C4-2B (cell line): ENCODE data around the gene MAPK8IP3.

Experiments
- H3K27ac ChIP-seq: fragments of 450-650 bp; 2 replicates; pipeline ENCODE4 v1.5.1; 2017
- CTCF ChIP-seq: fragments of 450-650 bp; conservative IDR thresholded peaks from 2 replicates; pipeline ENCODE4 v1.5.1; 2017; ENCODE audit warnings: mild to moderate bottlenecking
- ZFX ChIP-seq: fragments of 450-650 bp; IDR thresholded peaks from 2 replicates; pipeline ENCODE4 v1.6.1; 2017

Gene MAPK8IP3

GRCh38 chr16:1777375-1778199, 71.6 kb downstream of the MAPK8IP3 start:
- TF ChIP-seq CTCF: no peak
- TF ChIP-seq ZFX: no peak
- no peak overlapping the region for H3K27ac ChIP-seq

GRCh38 chr16:1778200-1779179, 72.5 kb downstream of the MAPK8IP3 start:
- H3K27ac ChIP-seq: no peak overlapping the region
- no peak for TF ChIP-seq CTCF
- TF ChIP-seq ZFX: no peak

DNA sequence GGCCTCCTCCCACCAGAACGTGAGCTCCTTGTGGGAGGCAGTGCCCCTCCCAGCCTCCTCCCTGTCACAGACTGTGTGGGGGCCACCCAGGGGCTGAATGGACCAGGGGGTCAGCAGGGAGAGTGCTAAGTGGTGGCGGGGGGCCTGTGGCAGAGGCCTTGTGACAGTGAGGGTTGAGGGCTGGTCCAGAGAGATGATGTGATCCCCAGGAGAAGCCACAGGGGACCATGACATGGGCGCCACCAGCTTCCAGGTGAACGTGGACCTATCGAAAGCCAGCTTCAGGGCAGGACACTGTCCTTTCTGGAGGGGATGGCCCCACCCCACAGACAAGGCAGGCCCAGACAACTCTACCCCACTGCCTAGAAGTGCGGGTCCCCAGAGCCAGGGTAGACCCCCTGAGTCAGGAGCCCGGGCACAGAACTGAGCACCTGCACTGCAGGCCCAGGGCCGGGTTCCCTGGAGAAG, 73.3 kb downstream of the MAPK8IP3 start:
- TF ChIP-seq CTCF (no peak), ZFX (no peak)

DNA sequence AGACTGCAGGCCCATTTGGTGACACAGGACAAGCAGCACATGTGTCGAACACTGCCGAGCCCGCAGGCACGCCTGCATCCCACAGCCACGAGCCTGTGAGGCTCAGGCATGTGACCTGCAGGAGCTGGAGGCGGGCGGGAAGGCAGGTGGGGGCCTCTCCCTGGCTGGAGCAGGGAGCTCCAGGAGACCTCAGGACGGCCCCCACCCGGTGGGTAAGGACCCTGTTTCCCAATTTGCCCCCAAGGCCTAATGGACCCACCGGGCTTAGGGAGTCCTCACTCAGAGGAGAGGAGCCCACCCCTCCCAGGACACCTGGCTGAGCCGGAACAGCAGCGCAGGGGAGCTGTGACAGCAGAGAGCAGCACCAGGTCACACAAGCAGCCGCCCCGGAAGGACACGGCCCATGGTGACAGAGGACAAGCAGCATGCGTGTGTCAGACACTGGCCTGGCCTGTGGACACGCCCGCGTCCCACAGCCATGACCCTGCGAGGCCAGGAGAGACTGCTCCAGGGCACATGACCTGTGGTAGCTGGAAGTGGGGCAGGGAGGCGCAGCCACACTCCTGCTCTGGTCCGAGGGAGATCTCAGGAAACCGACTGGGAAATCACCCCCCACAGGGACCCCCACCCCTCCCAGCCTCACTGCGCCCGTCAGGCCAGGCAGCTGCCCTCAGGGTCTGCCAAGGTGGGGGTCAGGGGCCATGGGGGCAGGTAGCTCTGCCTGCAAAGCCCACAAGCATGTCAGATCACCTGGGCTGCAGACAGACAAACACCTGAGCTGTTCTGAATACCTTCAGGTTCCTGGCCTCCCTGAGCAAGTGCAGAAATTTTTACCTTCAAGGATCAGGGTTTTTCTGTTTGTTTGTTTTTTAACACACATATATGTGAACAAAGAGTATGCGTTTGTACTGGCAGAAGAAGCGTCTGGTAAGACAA, 74.0 kb downstream of the MAPK8IP3 start:
- TF ChIP-seq CTCF (no peak), ZFX (no peak)
- no peak overlapping the region for H3K27ac ChIP-seq

More for the DNA sequence above, 73.3 kb downstream of the MAPK8IP3 start:
- no peak overlapping the region for H3K27ac ChIP-seq

DNA sequence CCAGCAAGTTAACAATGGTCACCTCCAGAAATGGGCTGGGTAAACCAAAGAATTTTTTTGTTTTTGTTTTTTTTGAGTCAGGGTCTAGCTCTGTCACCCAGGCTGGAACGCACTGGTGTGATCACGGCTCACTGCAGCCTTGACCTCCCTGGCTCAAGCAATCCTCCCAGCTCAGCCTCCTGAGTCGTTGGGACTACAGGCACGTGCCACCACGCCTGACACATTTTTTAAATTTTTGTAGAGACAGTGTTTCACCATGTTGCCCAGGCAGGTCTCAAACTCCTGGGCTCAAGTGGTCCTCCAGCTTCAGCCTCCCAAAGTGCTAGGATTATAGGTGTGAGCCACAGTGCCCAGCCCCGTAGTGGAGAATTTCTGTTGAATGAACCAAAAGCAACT, 74.7 kb downstream of the MAPK8IP3 start:
- TF ChIP-seq CTCF (no peak), ZFX (no peak)
- H3K27ac ChIP-seq: peak overlapping the region; percentile 81; the same call in 1 of the 2 replicates

- H3K27ac ChIP-seq: peak overlapping the region; percentile 81
- no peak for TF ChIP-seq CTCF
- no peak for TF ChIP-seq ZFX
These were observed 75.3 kb downstream of the MAPK8IP3 start for GRCh38 chr16:1781254-1781653.
